H1 (cell line): Measurements from ENCODE around the gene CRHBP. TPM values are rescaled to one million over a fixed set of nuclear protein-coding genes. Genes with fewer than 3 reads are reported as not detected.

Experiments
- CTBP2 ChIP-seq: IDR thresholded peaks from 2 replicates; pipeline ENCODE4 v1.7.0; 2011; ENCODE audit warnings: borderline replicate concordance, mild to moderate bottlenecking, moderate library complexity, mixed read lengths, low read length; ENCODE audit not compliant: insufficient read depth, insufficient read length
- FOSL1 ChIP-seq: IDR thresholded peaks from 2 replicates; pipeline ENCODE4 v1.6.1; 2011; ENCODE audit warnings: mild to moderate bottlenecking, low read depth, low read length, moderate library complexity; ENCODE audit not compliant: insufficient read depth
- KDM4A ChIP-seq: IDR thresholded peaks from one replicate; pipeline ENCODE4 v1.7.1; 2012; ENCODE audit warnings: low read depth, mild to moderate bottlenecking, moderate library complexity, low read length, inconsistent platforms; ENCODE audit not compliant: severe bottlenecking
- TBP ChIP-seq: IDR thresholded peaks from 2 replicates; pipeline ENCODE4 v1.6.1; 2011; ENCODE audit warnings: low read depth, low read length, improper control_type of control experiment
- polyA plus RNA-seq, 7 experiments: library from polyadenylated mRNA; depleted of rRNA in 3 of 7; stranded (reverse) in 5 of 7; unstranded in 2 of 7; fragments of >200 nt in 5 of 7; fragments of 200-250 nt in 2 of 7; gene quantifications; 1 replicate in 5 of 7; 2 replicates in 1 of 7; 4 replicates in 1 of 7; pipeline versions ENCODE4 v1.2.1 to v1.2.3, GENCODE V29; 2011 to 2013; ENCODE audit warnings: missing spikeins in 2 of 7, mixed read lengths in 2 of 7
- total RNA-seq: library from RNA; stranded (reverse); fragmentation: NEBNext Ultra II Directional; extraction: Animal tissue kit (Norgen Biotek cat#: 25700); gene quantifications from 2 replicates; pipeline ENCODE4 v1.2.1, GENCODE V29; 2021

Gene CRHBP
- total and polyA plus RNA-seq, 2 of the 8 experiments (the other 6 are each of a cell fraction or from before 2014, with no cell fraction given), result 0.30 TPM; not detected in 1

DNA sequence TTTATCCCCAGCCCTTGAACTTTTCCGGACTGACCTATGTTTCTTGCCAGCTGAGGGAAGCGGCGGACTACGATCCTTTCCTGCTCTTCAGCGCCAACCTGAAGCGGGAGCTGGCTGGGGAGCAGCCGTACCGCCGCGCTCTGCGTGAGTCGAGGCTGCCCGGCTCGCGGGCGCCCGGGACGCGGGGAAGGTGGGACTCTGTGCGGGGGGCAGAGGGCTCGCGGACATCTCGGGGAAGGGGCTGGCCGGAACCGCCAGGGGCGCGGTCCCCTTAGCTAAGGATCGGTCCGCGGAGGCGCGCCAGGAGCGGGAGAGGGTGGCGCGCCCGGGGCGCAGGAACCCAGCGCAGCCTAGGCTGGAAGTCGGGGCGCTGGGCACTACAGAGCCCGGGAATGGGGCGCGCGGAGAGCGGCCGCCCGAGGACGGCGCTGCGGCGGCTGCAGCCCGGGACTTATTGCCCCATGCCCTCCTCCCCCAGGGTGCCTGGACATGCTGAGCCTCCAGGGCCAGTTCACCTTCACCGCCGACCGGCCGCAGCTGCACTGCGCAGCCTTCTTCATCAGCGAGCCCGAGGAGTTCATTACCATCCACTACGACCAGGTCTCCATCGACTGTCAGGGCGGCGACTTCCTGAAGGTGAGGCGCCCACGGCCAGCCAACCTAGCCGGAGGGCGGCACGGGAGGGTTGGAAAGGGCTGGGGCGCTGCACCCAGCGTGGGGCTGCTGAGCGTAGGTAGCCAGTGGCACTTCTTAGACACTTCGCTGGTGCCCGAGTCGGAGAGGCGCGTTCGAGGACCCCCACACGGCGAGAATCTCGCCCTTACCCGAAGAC lies 922 bp downstream of the CRHBP start (continued):
- TF ChIP-seq CTBP2, result no peak
- TF ChIP-seq TBP, result no peak
- no peak for TF ChIP-seq FOSL1
- peak; percentile 89 for TF ChIP-seq KDM4A
